ENCODE data around the gene NR2F1.

DNA sequence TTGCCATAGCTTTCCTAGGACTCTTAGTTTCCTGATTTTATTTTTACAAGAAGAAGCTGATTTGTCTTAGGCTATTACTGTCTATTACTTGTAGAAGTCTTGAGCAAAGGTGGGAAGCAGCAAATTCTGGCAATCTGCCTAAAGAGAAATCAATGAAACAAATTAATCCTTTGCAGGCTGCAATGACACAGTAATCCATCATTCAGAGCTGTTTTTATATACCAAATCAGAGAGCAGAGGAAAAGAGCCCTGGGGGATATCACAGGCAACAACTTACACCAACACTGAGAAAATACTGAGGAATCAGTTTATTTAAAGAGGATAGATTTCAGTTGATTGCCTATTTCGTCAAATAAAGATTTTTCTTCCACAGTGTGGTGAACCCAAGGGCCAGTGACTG lies 15.6 kb upstream of the NR2F1 start:
- TF ChIP-seq CTCF (IDR thresholded peaks at IDR 0.05) (no peak), EZH2 (IDR thresholded peaks at IDR 0.05; ENCODE audit: borderline replicate concordance, insufficient read depth, low read depth, low read length, poor library complexity, severe bottlenecking) (no peak)
